Ectodermal cell (in vitro differentiated cells): ENCODE data around the gene NECAP2.
"Not testable (repeated sequence)": the region's sequence is repeated elsewhere in the genome, so short reads cannot be mapped to it uniquely, and the experiment has no call there.

Experiments used
- H3K27ac ChIP-seq: 2 replicates; pipeline ENCODE4 v1.7.0; 2013; ENCODE audit warnings: mild to moderate bottlenecking, low read depth, low read length; ENCODE audit not compliant: insufficient read depth, poor library complexity, severe bottlenecking
- H3K27me3 ChIP-seq: 2 replicates; pipeline ENCODE4 v1.7.0; 2013; ENCODE audit warnings: mild to moderate bottlenecking, low read length; ENCODE audit not compliant: insufficient read depth, control insufficient read depth, poor library complexity, severe bottlenecking
- H3K36me3 ChIP-seq: one replicate; pipeline ENCODE4 v1.7.0; 2013; ENCODE audit warnings: low read length; ENCODE audit not compliant: control insufficient read depth, insufficient read depth
- H3K4me1 ChIP-seq: one replicate; pipeline ENCODE4 v1.7.0; 2013; ENCODE audit warnings: low read length; ENCODE audit not compliant: control insufficient read depth, insufficient read depth
- H3K4me3 ChIP-seq: 2 replicates; pipeline ENCODE4 v1.7.0; 2013; ENCODE audit warnings: low read depth, low read length, control low read depth; ENCODE audit not compliant: insufficient read depth
- H3K9me3 ChIP-seq: 2 replicates; pipeline ENCODE4 v1.7.0; 2013; ENCODE audit warnings: mild to moderate bottlenecking, low read length, moderate library complexity; ENCODE audit not compliant: control insufficient read depth
- WGBS, 2 experiments: methylation state at CpG; one replicate each; pipeline ENCODE4 v1.1.7; 2013; ENCODE audit warnings: missing lambda C conversion rate in 2 of 2; 5-methylcytosine and 5-hydroxymethylcytosine counted together

Gene NECAP2

GRCh38 chr1:16478091-16478490 is 37.6 kb downstream of the NECAP2 start:
- WGBS, 2 experiments, result 94 to 96% methylated on average over 12 of the region's 12 CpGs
- no peak overlapping the region for H3K27ac ChIP-seq
- H3K4me1 ChIP-seq, result no peaks in the 10 kb centered on the region
- no peak overlapping the region for H3K4me3 ChIP-seq
- no peaks in the 10 kb centered on the region for H3K9me3 ChIP-seq
- H3K27me3 ChIP-seq, result no peaks in the 10 kb centered on the region
- H3K36me3 ChIP-seq, result peaks cover 10% of the 10 kb centered on the region

GRCh38 chr1:16483146-16483545 is 42.6 kb downstream of the NECAP2 start:
- not testable (repeated sequence) for H3K9me3 ChIP-seq, H3K27ac ChIP-seq, H3K36me3 ChIP-seq, H3K4me1 ChIP-seq, H3K4me3 ChIP-seq, H3K27me3 ChIP-seq
- WGBS, 2 experiments, result 95 to 97% methylated on average over 26 of the region's 26 CpGs

GRCh38 chr1:16483639-16484500 is 43.3 kb downstream of the NECAP2 start:
- not testable (repeated sequence) for H3K27ac ChIP-seq, H3K4me3 ChIP-seq, H3K36me3 ChIP-seq, H3K9me3 ChIP-seq, H3K4me1 ChIP-seq, H3K27me3 ChIP-seq
- WGBS, 2 experiments, result 92 to 94% methylated on average over 40 to 42 of the region's 45 CpGs

- WGBS, 2 experiments, result 92 to 95% methylated on average over 8 of the region's 8 CpGs
Observed at GRCh38 chr1:16484501-16484835, 43.9 kb downstream of the NECAP2 start.

GRCh38 chr1:16484931-16485330 is 44.4 kb downstream of the NECAP2 start:
- H3K4me1 ChIP-seq, result no peaks in the 10 kb centered on the region
- peaks cover 9% of the 10 kb centered on the region for H3K36me3 ChIP-seq
- no peaks in the 10 kb centered on the region for H3K27me3 ChIP-seq
- H3K9me3 ChIP-seq, result no peaks in the 10 kb centered on the region
- no peak overlapping the region for H3K27ac ChIP-seq
- WGBS, 2 experiments, result 95 to 96% methylated on average over 6 of the region's 6 CpGs
- no peak overlapping the region for H3K4me3 ChIP-seq

More at GRCh38 chr1:16484501-16484835, 43.9 kb downstream of the NECAP2 start:
- no peaks in the 10 kb centered on the region for H3K9me3 ChIP-seq
- H3K27me3 ChIP-seq, result no peaks in the 10 kb centered on the region
- no peak overlapping the region for H3K4me3 ChIP-seq
- H3K27ac ChIP-seq, result no peak overlapping the region
- H3K4me1 ChIP-seq, result no peaks in the 10 kb centered on the region
- H3K36me3 ChIP-seq, result peaks cover 9% of the 10 kb centered on the region

- not testable (repeated sequence) for H3K27ac ChIP-seq, H3K4me3 ChIP-seq, H3K27me3 ChIP-seq, H3K36me3 ChIP-seq, H3K4me1 ChIP-seq, H3K9me3 ChIP-seq
- 94 to 96% methylated on average over 8 of the region's 8 CpGs for WGBS, 2 experiments
Observed at GRCh38 chr1:16486316-16486715, 45.8 kb downstream of the NECAP2 start.

GRCh38 chr1:16487011-16487410 is 46.5 kb downstream of the NECAP2 start:
- not testable (repeated sequence) for H3K27ac ChIP-seq, H3K27me3 ChIP-seq, H3K36me3 ChIP-seq, H3K4me3 ChIP-seq, H3K9me3 ChIP-seq, H3K4me1 ChIP-seq

- not testable (repeated sequence) for H3K4me3 ChIP-seq, H3K36me3 ChIP-seq, H3K27ac ChIP-seq, H3K4me1 ChIP-seq, H3K27me3 ChIP-seq, H3K9me3 ChIP-seq
- 95 to 97% methylated on average over 9 of the region's 9 CpGs for WGBS, 2 experiments
Observed at GRCh38 chr1:16489195-16489880, 48.8 kb downstream of the NECAP2 start.

- H3K36me3 ChIP-seq, result no peaks in the 10 kb centered on the region
- no peaks in the 10 kb centered on the region for H3K9me3 ChIP-seq
- H3K27me3 ChIP-seq, result no peaks in the 10 kb centered on the region
- no peak overlapping the region for H3K27ac ChIP-seq
- H3K4me3 ChIP-seq, result no peak overlapping the region
- WGBS, 2 experiments, result 39 to 46% methylated on average over 9 of the region's 9 CpGs
- H3K4me1 ChIP-seq, result peaks cover 10% of the 10 kb centered on the region
Observed at GRCh38 chr1:16491056-16491675, 50.6 kb downstream of the NECAP2 start.

- not testable (repeated sequence) for H3K27ac ChIP-seq, H3K27me3 ChIP-seq, H3K4me1 ChIP-seq, H3K4me3 ChIP-seq, H3K36me3 ChIP-seq, H3K9me3 ChIP-seq
- whole genome bisulfite sequencing, 2 experiments, result 76 to 82% methylated on average over 6 to 7 of the region's 7 CpGs
Observed at GRCh38 chr1:16492937-16493336, 52.4 kb downstream of the NECAP2 start.
